Measurements from ENCODE around the gene PTCD1.
A peak's percentile ranks its signal among the peaks of the same experiment; 100 is the strongest.
"Not testable (repeated sequence)": the region's sequence is repeated elsewhere in the genome, so short reads cannot be mapped to it uniquely, and the experiment has no call there.

The PTCD1 gene

GRCh38 chr7:99446096-99446495 lies 7.5 kb upstream of the PTCD1 start:
- ChIA-PET POLR2A (no interaction called here), CTCF (interaction anchor here (0.7 kb wide), 1 partner anchor 13 kb away, joined by 3 read pairs; no protein-coding TSS in a partner anchor)
- no peak overlapping the region for H3K4me3 ChIP-seq (ENCODE audit: low read depth, low read length)
- TF ChIP-seq CTCF (IDR thresholded peaks at IDR 0.05; ENCODE audit: insufficient read depth, low read length, missing control alignments): no peak
- DNase-seq (ENCODE audit: low read depth, low spot score): no peak

GRCh38 chr7:99440195-99440594 lies 1.6 kb upstream of the PTCD1 start:
- peak overlapping the region; percentile 93 for H3K4me3 ChIP-seq (ENCODE audit: low read depth, low read length)
- ChIA-PET CTCF (no interaction called here), POLR2A (no interaction called here)
- no peak for TF ChIP-seq CTCF (IDR thresholded peaks at IDR 0.05; ENCODE audit: insufficient read depth, low read length, missing control alignments)
- DNase-seq (ENCODE audit: low read depth, low spot score): no peak

- POLR2A ChIA-PET: interaction anchor here (0.6 to 1.8 kb wide), 6 partner anchors 8 to 67 kb away, joined by 4 to 8 read pairs (median 4); partner anchors contain the start of genes BUD31, PDAP1 and ZKSCAN5
- CTCF ChIA-PET: interaction anchor here (1.1 kb wide), 1 partner anchor 20 kb away, joined by 3 read pairs; no protein-coding TSS in a partner anchor
- DNase-seq (ENCODE audit: low read depth, low spot score): no peak
- no peak for TF ChIP-seq CTCF (IDR thresholded peaks at IDR 0.05; ENCODE audit: insufficient read depth, low read length, missing control alignments)
- H3K4me3 ChIP-seq (ENCODE audit: low read depth, low read length): peak overlapping the region; percentile 93
Measured at GRCh38 chr7:99437946-99438572, 539 bp downstream of the PTCD1 start.

- POLR2A ChIA-PET: no interaction called here
- DNase-seq (ENCODE audit: low read depth, low spot score): no peak
- no peak for TF ChIP-seq CTCF (IDR thresholded peaks at IDR 0.05; ENCODE audit: insufficient read depth, low read length, missing control alignments)
- CTCF ChIA-PET: interaction anchor here (0.7 kb wide), 1 partner anchor 13 kb away, joined by 3 read pairs; no protein-coding TSS in a partner anchor
- no peak overlapping the region for H3K4me3 ChIP-seq (ENCODE audit: low read depth, low read length)
Measured at GRCh38 chr7:99433158-99433557, 5.4 kb downstream of the PTCD1 start.

GRCh38 chr7:99431756-99432540 lies 6.7 kb downstream of the PTCD1 start:
- DNase-seq (ENCODE audit: low read depth, low spot score); CTCF ChIA-PET; H3K4me3 ChIP-seq (ENCODE audit: low read depth, low read length): not testable (repeated sequence)
- POLR2A ChIA-PET: interaction anchor here (0.6 kb wide), 1 partner anchor 18 kb away, joined by 4 read pairs; no protein-coding TSS in a partner anchor

- no peak for TF ChIP-seq CTCF (IDR thresholded peaks at IDR 0.05; ENCODE audit: insufficient read depth, low read length, missing control alignments)
- DNase-seq (ENCODE audit: low read depth, low spot score): no peak
- POLR2A ChIA-PET: interaction anchor here (1.4 to 1.6 kb wide), 2 partner anchors 9 to 10 kb away, joined by 4 read pairs; partner anchors contain the start of genes CPSF4 and PTCD1
- H3K4me3 ChIP-seq (ENCODE audit: low read depth, low read length): no peak overlapping the region
- CTCF ChIA-PET: no interaction called here
Measured at GRCh38 chr7:99429756-99430155, 8.8 kb downstream of the PTCD1 start.
